B cell (primary cell): ENCODE data around the gene CRTC1. TPM values are rescaled to one million over a fixed set of nuclear protein-coding genes. Genes with fewer than 3 reads are reported as not detected.

Source experiments
- ATAC-seq: fragments of 200-7000 bp; cut with Tn5 transposase; one replicate; pipeline ENCODE4 v1.10.0; 2021; ENCODE audit warnings: low read depth, mild to moderate bottlenecking, moderate number of reproducible peaks, moderate library complexity
- CTCF ChIA-PET: fragments of 350-600 bp; sonication (Branson Sonifier 250); formaldehyde crosslinking; loops from one replicate; lab custom pipeline; 2021; ENCODE audit warnings: antibody characterized with exemption, inconsistent platforms; lab: Charles Lee
- POLR2A ChIA-PET: fragments of 350-600 bp; sonication (Branson Sonifier 250); formaldehyde crosslinking; loops from one replicate; lab custom pipeline; 2021; ENCODE audit warnings: antibody characterized with exemption; lab: Charles Lee
- DNase-seq: peaks from one replicate; pipeline ENCODE4 v3.0.0; 2013
- H2AFZ ChIP-seq: 2 replicates; pipeline ENCODE4 v1.6.1; 2012; ENCODE audit warnings: mild to moderate bottlenecking, low read depth, low read length; ENCODE audit not compliant: insufficient read depth, poor library complexity, severe bottlenecking
- H3K27ac ChIP-seq, 2 donors: 1 replicate in 1 of 2; 2 replicates in 1 of 2; pipeline ENCODE4 v1.5.1; 2012 to 2013; ENCODE audit warnings: low read length in 2 of 2, mild to moderate bottlenecking in 2 of 2, moderate library complexity in 1 of 2
- H3K27me3 ChIP-seq, 4 experiments: fragments of 200-600 bp in 1 of 4; sonication (generic) in 1 of 4; replicated peaks in 1 of 4; 1 replicate in 2 of 4; 2 replicates in 2 of 4; pipeline versions ENCODE4 v1.6.1 to v1.7.0; 2013 to 2016; ENCODE audit warnings: low read length in 3 of 4, mild to moderate bottlenecking in 2 of 4, mixed read lengths in 1 of 4, moderate library complexity in 1 of 4; ENCODE audit not compliant: insufficient read depth in 4 of 4, control insufficient read depth in 3 of 4; ENCODE audit errors: control extremely low read depth in 1 of 4
- H3K36me3 ChIP-seq, 2 experiments: replicated peaks in 1 of 2; 1 replicate in 1 of 2; 2 replicates in 1 of 2; pipeline versions ENCODE4 v1.6.1 to v1.7.1; 2013; ENCODE audit warnings: low read length in 1 of 2; ENCODE audit not compliant: insufficient read depth in 2 of 2, control insufficient read depth in 1 of 2; ENCODE audit errors: control extremely low read depth in 1 of 2, extremely low read depth in 1 of 2
- H3K4me1 ChIP-seq, 2 donors: fragments of 200-600 bp in 1 of 2; sonication (generic) in 1 of 2; 1 replicate in 1 of 2; 2 replicates in 1 of 2; pipeline versions ENCODE4 v1.5.1 to v1.6.1; 2013 to 2017; ENCODE audit warnings: low read length in 2 of 2; ENCODE audit not compliant: control insufficient read depth in 2 of 2, insufficient read depth in 2 of 2
- H3K4me2 ChIP-seq: replicated peaks from 2 replicates; pipeline ENCODE3; 2012; ENCODE audit warnings: mild to moderate bottlenecking, low read depth, low read length; ENCODE audit not compliant: poor library complexity, severe bottlenecking
- H3K4me3 ChIP-seq, 5 experiments: fragments of 200-600 bp in 1 of 5; sonication (generic) in 1 of 5; 1 replicate in 3 of 5; 2 replicates in 2 of 5; pipeline versions ENCODE4 v1.5.1 to v1.7.0; 2011 to 2016; ENCODE audit warnings: low read length in 4 of 5, mild to moderate bottlenecking in 4 of 5, low read depth in 2 of 5, control low read depth in 1 of 5, moderate library complexity in 1 of 5; ENCODE audit not compliant: insufficient read depth in 1 of 5; ENCODE audit errors: control extremely low read depth in 1 of 5, extremely low read depth in 1 of 5
- H3K79me2 ChIP-seq: fragments of 200-600 bp; sonication (generic); one replicate; pipeline ENCODE4 v1.6.0; 2016; ENCODE audit warnings: low read length; ENCODE audit not compliant: control insufficient read depth, insufficient read depth
- H3K9ac ChIP-seq: fragments of 200-600 bp; sonication (generic); 2 replicates; pipeline ENCODE4 v1.6.1; 2017; ENCODE audit warnings: mild to moderate bottlenecking, low read length, moderate library complexity
- H3K9me3 ChIP-seq, 3 donors: one replicate each; pipeline versions ENCODE4 v1.6.1 to v1.7.1; 2013; ENCODE audit warnings: low read length in 2 of 3; ENCODE audit not compliant: control insufficient read depth in 2 of 3, insufficient read depth in 1 of 3; ENCODE audit errors: control extremely low read depth in 1 of 3
- H4K20me1 ChIP-seq: 2 replicates; pipeline ENCODE4 v1.6.0; 2012; ENCODE audit warnings: mild to moderate bottlenecking, low read length; ENCODE audit not compliant: insufficient read depth, control insufficient read depth, poor library complexity, severe bottlenecking
- H3K27ac Mint-ChIP-seq: one replicate; pipeline ENCODE4 v1.8.0; 2021; ENCODE audit warnings: mixed read lengths
- H3K27me3 Mint-ChIP-seq: one replicate; pipeline ENCODE4 v1.8.0; 2021; ENCODE audit warnings: mixed read lengths
- H3K4me1 Mint-ChIP-seq: one replicate; pipeline ENCODE4 v1.8.0; 2021; ENCODE audit warnings: mixed read lengths
- H3K4me3 Mint-ChIP-seq: one replicate; pipeline ENCODE4 v1.8.0; 2021; ENCODE audit warnings: mixed read lengths
- H3K9me3 Mint-ChIP-seq: one replicate; pipeline ENCODE4 v1.8.0; 2022; ENCODE audit warnings: mixed read lengths; ENCODE audit not compliant: insufficient read depth
- CTCF ChIP-seq: fragments of 200-600 bp; IDR thresholded peaks from one replicate; pipeline ENCODE4 v1.8.0; 2022; ENCODE audit warnings: antibody characterized with exemption, mild to moderate bottlenecking
- EZH2 ChIP-seq: IDR thresholded peaks from 2 replicates; pipeline ENCODE4 v1.6.1; 2012; ENCODE audit warnings: borderline replicate concordance, low read depth, mild to moderate bottlenecking, moderate library complexity, low read length; ENCODE audit not compliant: insufficient read depth, poor library complexity, severe bottlenecking
- WGBS: methylation state at CpG from one replicate; pipeline ENCODE4 v1.1.5; 2013; ENCODE audit warnings: missing lambda C conversion rate; ENCODE audit not compliant: insufficient coverage; 5-methylcytosine and 5-hydroxymethylcytosine counted together
- intact Hi-C: fragments of 100-400 bp; cut with micrococcal nuclease; formaldehyde crosslinking; loops from one replicate; pipeline ENCODE4 v1.10.0; 2022
- polyA plus RNA-seq: library from polyadenylated mRNA; depleted of rRNA; stranded (reverse); fragments of >200 nt; gene quantifications from 2 replicates; pipeline ENCODE4 v1.2.3, GENCODE V29; 2012
- total RNA-seq, 2 donors: library from RNA; stranded (reverse); fragments of 120-200 nt in 1 of 2; gene quantifications; 1 replicate in 1 of 2; 2 replicates in 1 of 2; pipeline versions ENCODE4 v1.2.3 to v1.2.4, GENCODE V29; 2013 to 2022

Gene CRTC1
- total and polyA plus RNA-seq, 2 donors (not counting 1 experiment from before 2014, with no cell fraction given): 15.9 to 30.1 TPM

GRCh38 chr19:18701250-18701608 is 17.7 kb downstream of the CRTC1 start:
- intact Hi-C loops: loop anchor here (5.0 kb wide), 2 partner anchors 64 to 131 kb away; partner anchors contain the start of genes KLHL26 and UPF1
- ATAC-seq (peak; percentile 9), DNase-seq (no peak)
- Mint-ChIP-seq H3K4me1 (peaks cover 39% of the 10 kb centered on the region), H3K27ac (peak overlapping the region; percentile 98), H3K9me3 (no peaks in the 10 kb centered on the region), H3K27me3 (no peaks in the 10 kb centered on the region), H3K4me3 (peak overlapping the region; percentile 95)
- TF ChIP-seq EZH2: no peak
- TF ChIP-seq CTCF: no peak
- H3K4me3 ChIP-seq: peak overlapping the region; percentile 44 to 76 (median 67)
- H3K4me1 ChIP-seq: peaks cover 33 to 57% of the 10 kb centered on the region in 2 donors
- peak overlapping the region; percentile 72 for H3K9ac ChIP-seq
- peaks cover 64% of the 10 kb centered on the region for H3K79me2 ChIP-seq
- peaks cover 18% of the 10 kb centered on the region for H4K20me1 ChIP-seq
- H3K36me3 ChIP-seq: no peaks in the 10 kb centered on the region
- ChIA-PET POLR2A (interaction anchor here (0.6 to 0.7 kb wide), 3 partner anchors 203 to 408 kb away, joined by 3 to 7 read pairs (median 4); no protein-coding TSS in a partner anchor), CTCF (interaction anchor here (0.6 to 1.2 kb wide), 2 partner anchors 94 to 218 kb away, joined by 3 read pairs; partner anchors contain the start of gene DDX49)
- peak overlapping the region; percentile 76 for H2AFZ ChIP-seq
- H3K27me3 ChIP-seq: no peaks in the 10 kb centered on the region
- no peaks in the 10 kb centered on the region for H3K9me3 ChIP-seq
- H3K27ac ChIP-seq: peak overlapping the region; percentile 81 to 84
- WGBS: 10% methylated on average over 6 of the region's 7 CpGs
- H3K4me2 ChIP-seq: peak overlapping the region; percentile 90

- ChIA-PET POLR2A (interaction anchor here (0.6 kb wide), 1 partner anchor 181 kb away, joined by 5 read pairs; no protein-coding TSS in a partner anchor), CTCF (no interaction called here)
- Histone ChIP-seq H4K20me1 (peaks cover 39% of the 10 kb centered on the region), H3K4me1 (peaks cover 23 to 31% of the 10 kb centered on the region in 2 donors), H3K9ac (no peak overlapping the region), H3K27me3 (no peaks in the 10 kb centered on the region), H2AFZ (no peak overlapping the region), H3K4me2 (no peak overlapping the region), H3K36me3 (no peaks in the 10 kb centered on the region), H3K79me2 (peaks cover 65% of the 10 kb centered on the region), H3K4me3 (no peak overlapping the region), H3K9me3 (peaks cover 0 to 3% (median 0%) of the 10 kb centered on the region in 3 donors), H3K27ac (no peak overlapping the region)
- intact Hi-C loops: loop anchor here (5.0 kb wide), 2 partner anchors 67 to 128 kb away; partner anchors contain the start of genes KLHL26 and UPF1
- no peaks in the 10 kb centered on the region for H3K9me3 Mint-ChIP-seq
- peaks cover 30% of the 10 kb centered on the region for H3K4me1 Mint-ChIP-seq
- peak overlapping the region; percentile 59 for H3K27ac Mint-ChIP-seq
- WGBS: 100% methylated on average over 2 of the region's 4 CpGs
- ATAC-seq (no peak), DNase-seq (no peak)
- no peaks in the 10 kb centered on the region for H3K27me3 Mint-ChIP-seq
- no peak for TF ChIP-seq CTCF
- no peak for TF ChIP-seq EZH2
- H3K4me3 Mint-ChIP-seq: no peak overlapping the region
These were observed 20.6 kb downstream of the CRTC1 start for GRCh38 chr19:18704054-18704453.
